ENCODE results near the gene SAPCD1.

The SAPCD1 gene

DNA sequence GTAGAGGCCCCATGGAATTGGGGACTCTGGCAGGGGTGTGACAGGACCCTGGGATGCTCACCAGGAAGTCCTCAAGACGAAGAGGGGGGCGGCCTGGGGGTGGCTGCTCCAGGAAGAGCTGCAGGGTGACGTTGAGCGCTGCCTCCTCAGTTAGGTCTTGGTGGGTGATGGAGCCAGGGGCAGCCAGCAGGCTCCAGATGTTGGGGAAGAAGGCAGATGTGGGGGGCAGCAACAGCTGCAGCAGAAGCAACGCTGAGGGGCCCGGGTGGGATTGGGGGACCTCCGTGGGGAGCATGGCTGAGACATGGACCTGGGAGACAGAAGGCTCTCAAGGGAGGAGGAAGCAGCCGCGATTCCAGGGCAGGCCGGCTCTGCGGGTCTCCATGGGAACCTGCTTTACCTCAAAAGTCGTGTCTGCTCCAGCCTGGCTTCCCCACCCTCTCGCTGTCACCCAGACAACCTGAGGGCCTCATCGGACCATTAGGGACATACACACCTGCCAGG is 14.1 kb downstream of the SAPCD1 start:
- Histone ChIP-seq H3K9ac (no peak overlapping the region), H3K9me3 (no peaks in the 10 kb centered on the region), H3K4me3 (no peak overlapping the region), H3K4me2 (peak overlapping the region; percentile 66), H3K36me3 (peaks cover 41% of the 10 kb centered on the region), H4K20me1 (peaks cover under 1% of the 10 kb centered on the region; the same call in 1 of the 2 replicates), H3K27ac (peak overlapping the region; percentile 58), H3K27me3 (no peaks in the 10 kb centered on the region), H3K4me1 (peaks cover 58% of the 10 kb centered on the region)
- TF ChIP-seq Cebpa-rat (IDR thresholded peaks at IDR 0.05): no peak

DNA sequence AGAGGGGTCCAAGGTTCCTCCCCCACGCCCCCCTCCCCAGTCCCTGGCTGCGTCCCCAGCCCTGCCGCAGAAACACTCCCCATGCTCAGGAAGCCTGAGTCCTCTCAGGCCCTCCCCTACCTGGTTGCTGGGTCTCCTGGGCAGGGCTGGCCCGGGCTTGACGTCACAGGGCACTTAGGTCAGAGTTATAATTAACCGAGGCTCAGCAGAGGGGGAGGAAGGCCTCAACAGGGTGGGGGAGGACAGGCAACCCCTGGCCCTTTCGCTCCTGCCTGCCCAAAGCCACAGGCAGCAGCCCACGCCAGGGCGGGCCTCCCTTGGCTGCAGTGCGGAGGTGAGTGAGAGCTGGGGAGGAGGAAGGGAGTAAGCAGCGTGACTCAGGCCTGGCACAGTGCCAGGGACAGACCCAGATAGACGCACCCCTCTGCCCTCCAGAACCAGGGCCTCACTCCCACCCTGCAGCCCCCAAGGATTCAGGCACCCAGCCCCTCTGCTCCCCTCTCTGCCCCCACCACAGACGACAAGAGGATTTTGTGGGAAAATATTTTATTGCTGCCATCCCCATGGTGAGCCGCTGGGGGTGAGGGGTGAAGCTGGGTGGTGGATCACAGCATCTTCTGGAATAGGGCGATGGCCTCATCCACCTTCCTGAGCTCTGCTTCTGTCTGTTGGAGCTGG is 14.7 kb downstream of the SAPCD1 start, which contains the start of gene VWA7:
Gene VWA7, minus strand, starts transcription at position 340 of the 678 bp plus-strand sequence. CDS start 549 bp downstream, outside the sequence.
- Histone ChIP-seq H3K4me1 (peaks cover 53% of the 10 kb centered on the region), H3K36me3 (peaks cover 47% of the 10 kb centered on the region), H3K9me3 (no peaks in the 10 kb centered on the region), H3K27me3 (no peaks in the 10 kb centered on the region), H3K9ac (0 out of 2 replicates have a peak within 1 kb of the TSS, but pooled peaks have one; percentile 23), H3K4me2 (peak within 1 kb of the TSS; percentile 66), H3K27ac (peak within 1 kb of the TSS; percentile 58), H3K4me3 (no peak within 1 kb of the TSS), H4K20me1 (peaks cover 6% of the 10 kb centered on the region; the same call in 1 of the 2 replicates)
- TF ChIP-seq Cebpa-rat (IDR thresholded peaks at IDR 0.05): no peak

- H3K27me3 ChIP-seq: no peaks in the 10 kb centered on the region
- no peaks in the 10 kb centered on the region for H3K9me3 ChIP-seq
- peaks cover 53% of the 10 kb centered on the region for H3K36me3 ChIP-seq
- H3K27ac ChIP-seq: no peak overlapping the region
- peaks cover 48% of the 10 kb centered on the region for H3K4me1 ChIP-seq
- H3K4me3 ChIP-seq: no peak overlapping the region
- H3K9ac ChIP-seq: 0 out of 2 replicates have a peak overlapping the region, but pooled peaks have one; percentile 23
- TF ChIP-seq Cebpa-rat (IDR thresholded peaks at IDR 0.05): no peak
- peak overlapping the region; percentile 66 for H3K4me2 ChIP-seq
- peaks cover 11% of the 10 kb centered on the region; the same call in 1 of the 2 replicates for H4K20me1 ChIP-seq
Measured at GRCh38 chr6:31777667-31778050, 15.2 kb downstream of the SAPCD1 start.

GRCh38 chr6:31778193-31778592 is 15.7 kb downstream of the SAPCD1 start:
- Histone ChIP-seq H3K36me3 (peaks cover 58% of the 10 kb centered on the region), H4K20me1 (peaks cover 12% of the 10 kb centered on the region; the same call in 1 of the 2 replicates), H3K27me3 (no peaks in the 10 kb centered on the region), H3K9me3 (no peaks in the 10 kb centered on the region), H3K4me1 (peaks cover 44% of the 10 kb centered on the region), H3K4me2 (no peak overlapping the region), H3K27ac (no peak overlapping the region), H3K9ac (no peak overlapping the region), H3K4me3 (no peak overlapping the region)
- no peak for TF ChIP-seq Cebpa-rat (IDR thresholded peaks at IDR 0.05)

DNA sequence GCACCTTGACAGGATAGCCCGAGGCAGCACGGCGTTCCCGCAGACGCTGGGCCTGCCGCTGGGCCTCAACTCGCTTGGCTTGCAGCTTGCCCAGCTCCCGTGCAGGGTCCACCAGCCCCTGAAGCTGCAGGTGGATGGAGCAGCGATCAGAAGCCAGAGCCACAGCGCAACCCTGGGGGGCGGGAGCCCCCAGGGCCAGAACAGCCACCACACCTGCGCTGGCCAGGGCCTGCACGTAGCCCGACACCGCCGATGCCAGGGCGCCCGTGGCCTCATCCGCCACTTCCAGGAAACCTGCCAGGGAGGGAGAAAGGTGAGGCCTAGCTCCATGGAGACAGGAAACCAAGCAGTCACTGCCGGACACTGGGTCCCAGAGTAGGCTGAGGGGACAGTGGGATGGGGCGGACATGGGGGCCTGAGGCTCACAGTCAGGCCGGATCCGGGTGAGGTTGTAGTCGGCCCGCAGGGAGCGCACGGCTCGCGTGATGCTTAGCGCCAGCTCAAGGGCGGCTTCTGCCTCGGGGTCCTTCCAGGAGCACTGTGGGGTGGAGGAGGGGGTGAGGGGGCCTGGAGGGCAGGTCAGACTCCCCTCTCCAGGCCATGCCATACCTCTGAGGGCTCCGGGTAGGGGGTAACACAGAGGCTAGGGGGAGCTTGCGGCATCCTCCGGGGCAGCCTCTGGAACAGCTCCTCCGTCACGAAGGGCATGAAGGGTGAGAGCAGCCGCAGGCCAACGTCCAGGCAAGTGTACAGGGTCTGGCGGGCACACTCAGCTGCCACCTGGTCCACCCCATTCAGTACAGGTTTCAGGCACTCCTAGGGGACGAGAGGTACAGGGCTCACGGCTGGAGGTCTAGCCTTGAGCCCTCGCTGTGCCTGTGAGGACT is 16.8 kb downstream of the SAPCD1 start:
- Histone ChIP-seq H3K9me3 (no peaks in the 10 kb centered on the region), H4K20me1 (peaks cover 12% of the 10 kb centered on the region; the same call in 1 of the 2 replicates), H3K4me2 (no peak overlapping the region), H3K4me3 (no peak overlapping the region), H3K4me1 (peaks cover 40% of the 10 kb centered on the region), H3K36me3 (peaks cover 68% of the 10 kb centered on the region), H3K9ac (no peak overlapping the region), H3K27ac (no peak overlapping the region), H3K27me3 (no peaks in the 10 kb centered on the region)
- no peak for TF ChIP-seq Cebpa-rat (IDR thresholded peaks at IDR 0.05)

GRCh38 chr6:31779908-31780307 is 17.5 kb downstream of the SAPCD1 start:
- peaks cover 75% of the 10 kb centered on the region for H3K36me3 ChIP-seq
- no peak overlapping the region for H3K4me2 ChIP-seq

DNA sequence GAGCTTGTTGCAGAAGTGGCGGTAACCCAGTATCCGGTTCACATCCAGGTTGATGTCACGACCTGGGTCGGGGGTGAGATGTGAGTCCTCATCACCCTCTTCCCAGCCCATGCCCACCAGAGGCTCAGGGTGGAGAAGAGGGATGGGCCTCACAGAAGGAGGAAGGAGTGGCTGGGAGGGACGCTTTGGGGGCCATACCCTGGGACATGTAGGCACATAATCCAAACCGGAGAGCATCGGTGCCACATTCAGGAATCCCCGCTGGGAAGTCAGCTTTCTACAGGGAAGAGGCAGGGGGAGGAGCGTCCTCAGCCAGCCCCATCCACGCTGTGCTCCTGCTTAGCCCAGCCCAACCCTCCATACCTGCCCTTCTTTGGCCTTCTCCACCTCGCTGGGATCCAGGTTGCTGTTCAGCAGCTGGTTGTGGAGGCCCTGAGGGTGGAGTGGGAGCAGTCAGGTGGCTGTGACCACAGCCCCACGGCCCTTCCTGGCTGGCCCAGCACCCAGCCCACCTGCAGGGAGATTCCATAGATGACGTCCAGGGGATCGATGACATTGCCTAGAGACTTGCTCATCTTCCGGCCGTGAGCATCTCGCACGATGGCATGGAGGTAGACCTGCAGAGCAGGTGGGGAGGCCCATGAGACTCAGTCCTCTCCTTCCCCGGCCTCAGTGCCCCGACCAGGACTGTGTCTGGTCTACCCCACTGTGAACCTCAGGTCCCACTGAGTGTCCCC is 18.2 kb downstream of the SAPCD1 start:
- H4K20me1 ChIP-seq: peaks cover 12% of the 10 kb centered on the region; the same call in 1 of the 2 replicates
- H3K9ac ChIP-seq: no peak overlapping the region
- H3K27ac ChIP-seq: no peak overlapping the region
- TF ChIP-seq Cebpa-rat (IDR thresholded peaks at IDR 0.05): no peak
- H3K27me3 ChIP-seq: no peaks in the 10 kb centered on the region
- no peak overlapping the region for H3K4me2 ChIP-seq
- no peaks in the 10 kb centered on the region for H3K9me3 ChIP-seq
- H3K4me1 ChIP-seq: peaks cover 26% of the 10 kb centered on the region
- H3K36me3 ChIP-seq: peaks cover 83% of the 10 kb centered on the region
- no peak overlapping the region for H3K4me3 ChIP-seq

More at GRCh38 chr6:31779908-31780307, 17.5 kb downstream of the SAPCD1 start:
- TF ChIP-seq Cebpa-rat (IDR thresholded peaks at IDR 0.05): no peak
- no peak overlapping the region for H3K4me3 ChIP-seq
- no peaks in the 10 kb centered on the region for H3K27me3 ChIP-seq
- H3K27ac ChIP-seq: no peak overlapping the region
- H4K20me1 ChIP-seq: peaks cover 12% of the 10 kb centered on the region; the same call in 1 of the 2 replicates
- H3K9me3 ChIP-seq: no peaks in the 10 kb centered on the region
- no peak overlapping the region for H3K9ac ChIP-seq
- peaks cover 33% of the 10 kb centered on the region for H3K4me1 ChIP-seq

- Histone ChIP-seq H3K27me3 (no peaks in the 10 kb centered on the region), H4K20me1 (peaks cover 12% of the 10 kb centered on the region; the same call in 1 of the 2 replicates), H3K36me3 (peaks cover 91% of the 10 kb centered on the region), H3K4me3 (no peak overlapping the region), H3K4me1 (peaks cover 19% of the 10 kb centered on the region), H3K4me2 (no peak overlapping the region), H3K9me3 (no peaks in the 10 kb centered on the region), H3K9ac (no peak overlapping the region), H3K27ac (no peak overlapping the region)
- TF ChIP-seq Cebpa-rat (IDR thresholded peaks at IDR 0.05): no peak
Measured at GRCh38 chr6:31781244-31782125, 19.0 kb downstream of the SAPCD1 start.

Measured in BLaER1 (cell line).